Subcutaneous abdominal adipose tissue (tissue), 5 donors: ENCODE measurements around the gene RSKR.

ENCODE experiments used
- H3K27ac ChIP-seq: one replicate; pipeline ENCODE4 v1.7.0; 2013; ENCODE audit warnings: low read depth, mild to moderate bottlenecking, inconsistent platforms, low read length, moderate library complexity
- H3K27me3 ChIP-seq, 5 donors: one replicate each; pipeline ENCODE4 v1.7.0; 2013; ENCODE audit warnings: low read length in 5 of 5, inconsistent platforms in 1 of 5; ENCODE audit not compliant: control insufficient read depth in 5 of 5, insufficient read depth in 4 of 5
- H3K36me3 ChIP-seq, 5 donors: one replicate each; pipeline ENCODE4 v1.7.0; 2013; ENCODE audit warnings: low read length in 5 of 5; ENCODE audit not compliant: control insufficient read depth in 5 of 5, insufficient read depth in 5 of 5
- H3K4me1 ChIP-seq, 5 donors: one replicate each; pipeline ENCODE4 v1.7.0; 2013; ENCODE audit warnings: low read length in 5 of 5, mild to moderate bottlenecking in 3 of 5, moderate library complexity in 1 of 5; ENCODE audit not compliant: control insufficient read depth in 5 of 5, insufficient read depth in 5 of 5
- H3K4me3 ChIP-seq, 5 donors: one replicate each; pipeline ENCODE4 v1.7.0; 2013; ENCODE audit warnings: low read length in 5 of 5, low read depth in 1 of 5
- H3K9ac ChIP-seq, 5 donors: one replicate each; pipeline ENCODE4 v1.7.0; 2013; ENCODE audit warnings: low read length in 5 of 5, mild to moderate bottlenecking in 4 of 5, moderate library complexity in 3 of 5
- H3K9me3 ChIP-seq, 5 donors: one replicate each; pipeline ENCODE4 v1.7.0; 2013; ENCODE audit warnings: low read length in 5 of 5; ENCODE audit not compliant: control insufficient read depth in 5 of 5
- donor health status: healthy.
- donor health status: healthy.
- donor health status: healthy.
- donor health status: healthy.
- donor health status: healthy.

The RSKR gene

DNA sequence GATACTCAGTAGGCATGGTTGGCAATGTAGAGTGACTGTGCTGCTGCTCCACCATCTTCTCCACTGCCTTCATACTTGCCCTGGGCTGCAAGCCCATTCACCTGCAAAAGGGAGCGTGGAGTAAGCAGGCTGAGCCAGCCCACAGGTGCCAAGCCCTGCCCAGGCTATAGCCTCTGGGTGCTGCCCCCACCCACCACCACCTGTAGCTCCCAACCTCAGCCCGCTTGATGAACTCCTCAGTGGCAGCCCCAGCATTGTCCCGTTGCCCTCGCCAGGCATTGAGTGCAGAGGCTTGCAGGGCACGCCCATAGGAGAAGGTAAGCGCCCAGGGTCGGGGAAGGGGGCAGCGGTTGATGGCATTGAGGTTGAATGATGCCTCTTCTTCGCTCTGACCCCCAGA is 40.5 kb downstream of the RSKR start:
- peaks cover 0 to 7% (median 0%) of the 10 kb centered on the region in 5 donors for H3K36me3 ChIP-seq
- H3K27ac ChIP-seq, result no peak overlapping the region
- H3K9me3 ChIP-seq, result no peaks in the 10 kb centered on the region
- peaks cover 7 to 54% (median 48%) of the 10 kb centered on the region in 5 donors for H3K4me1 ChIP-seq
- H3K27me3 ChIP-seq, result no peaks in the 10 kb centered on the region
- no peak overlapping the region for H3K9ac ChIP-seq
- no peak overlapping the region for H3K4me3 ChIP-seq

DNA sequence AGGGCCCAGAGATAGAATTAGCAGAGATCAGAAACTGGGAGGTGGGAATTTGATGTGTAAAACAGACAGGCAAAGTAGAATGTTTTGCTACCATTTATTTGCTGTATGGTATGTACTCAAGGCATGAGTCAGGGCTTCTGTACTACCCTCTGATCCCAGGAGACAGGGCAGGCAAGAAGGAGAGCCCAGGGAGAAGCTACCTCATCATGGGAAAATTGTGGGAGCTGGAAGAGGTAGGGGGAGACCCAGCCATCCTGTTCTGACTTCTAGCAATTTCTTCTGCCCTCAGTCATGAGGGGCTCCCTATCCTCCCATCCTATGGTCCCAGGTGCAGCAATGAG is 41.0 kb downstream of the RSKR start:
- no peaks in the 10 kb centered on the region for H3K9me3 ChIP-seq

DNA sequence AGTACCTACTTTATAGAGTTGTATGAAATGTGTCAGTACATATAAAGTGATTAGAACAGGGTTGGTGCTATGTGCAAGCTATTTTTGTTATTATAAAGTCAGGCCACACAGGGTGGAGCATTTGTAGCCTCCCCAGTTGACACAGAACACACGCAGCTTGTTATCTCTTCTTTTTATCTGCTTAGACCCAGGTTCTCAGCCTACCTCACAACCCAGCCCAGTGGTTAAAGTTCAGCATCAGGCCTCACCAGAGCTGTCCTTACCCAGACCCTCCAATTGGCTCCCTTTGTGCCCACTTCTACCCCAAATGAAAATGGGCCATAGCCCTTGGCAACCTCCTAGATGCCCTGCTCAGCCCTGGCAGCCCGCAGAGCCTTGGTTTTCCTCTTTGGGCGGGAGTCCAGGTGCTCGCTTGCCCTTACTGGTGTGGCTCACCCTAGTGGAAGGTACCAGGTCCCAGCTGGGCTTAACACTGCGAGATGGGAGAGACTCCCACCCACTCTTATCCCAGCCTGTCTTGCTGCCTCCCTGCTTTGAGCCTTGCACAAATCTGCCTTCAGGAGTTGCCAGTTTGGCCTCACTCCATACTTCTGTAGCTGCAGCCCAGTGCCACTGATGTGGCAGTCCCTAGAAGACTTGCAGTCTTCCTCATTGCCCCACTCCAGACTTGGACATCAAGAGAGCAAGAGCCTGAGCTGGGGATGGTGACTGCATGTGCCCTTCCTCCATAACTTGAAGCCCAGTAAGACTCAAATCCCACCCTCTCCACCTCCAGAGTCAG is 41.5 kb downstream of the RSKR start:
- H3K9me3 ChIP-seq, result no peaks in the 10 kb centered on the region
- H3K9ac ChIP-seq, result peak overlapping the region in 4 of 5 donors; percentile 8 to 90 (median 46)

More for the DNA sequence above, 41.0 kb downstream of the RSKR start:
- no peak overlapping the region for H3K27ac ChIP-seq
- no peak overlapping the region for H3K4me3 ChIP-seq
- H3K36me3 ChIP-seq, result peaks cover 0 to 7% (median 0%) of the 10 kb centered on the region in 5 donors
- peaks cover 7 to 54% (median 49%) of the 10 kb centered on the region in 5 donors for H3K4me1 ChIP-seq
- H3K9ac ChIP-seq, result no peak overlapping the region
- no peaks in the 10 kb centered on the region for H3K27me3 ChIP-seq

DNA sequence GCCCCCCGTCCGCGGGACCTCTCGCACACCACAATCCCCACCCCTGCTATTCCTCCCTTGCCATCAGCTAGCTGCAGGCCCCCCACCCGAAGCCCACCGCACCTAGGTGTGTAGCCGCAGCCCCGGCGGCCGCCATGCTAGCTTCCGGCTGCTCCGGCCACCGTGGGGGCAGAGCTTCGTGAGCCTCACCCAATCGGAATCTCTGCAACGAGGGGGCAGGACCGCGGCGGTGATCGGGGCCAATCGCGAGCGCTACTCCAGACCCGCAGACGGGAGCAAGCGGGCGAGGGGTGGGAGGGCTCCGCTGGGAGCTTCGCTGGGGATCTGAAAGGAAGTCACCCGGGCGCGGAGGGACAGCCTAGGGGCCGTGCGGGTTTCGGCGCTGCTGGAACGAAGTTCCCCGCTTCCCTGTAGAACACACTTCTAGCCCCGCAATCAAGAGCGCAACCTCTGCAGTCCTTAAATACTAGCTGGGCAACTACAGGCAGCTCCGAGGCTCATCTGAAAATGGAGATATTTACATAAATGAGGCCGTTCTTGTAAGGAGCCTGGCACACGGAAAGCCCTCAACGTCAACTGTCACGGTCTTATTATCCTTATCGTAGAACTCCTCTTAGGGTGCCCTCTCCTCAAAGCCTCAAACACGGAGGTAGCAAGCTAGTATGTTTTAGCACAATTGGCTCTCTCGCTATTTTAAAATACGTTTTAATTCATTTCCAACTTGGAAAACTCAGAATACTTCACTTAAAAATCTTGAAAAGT is 42.4 kb downstream of the RSKR start, which contains the start of gene PIGS:
Gene PIGS (minus strand): TSS at position 164 of the 762 bp plus-strand sequence. CDS start 28 bp downstream, at position 136.
- peak within 1 kb of the TSS; percentile 78 for H3K27ac ChIP-seq
- H3K36me3 ChIP-seq, result peaks cover 0 to 7% (median 0%) of the 10 kb centered on the region in 5 donors
- no peaks in the 10 kb centered on the region for H3K9me3 ChIP-seq
- peak within 1 kb of the TSS; percentile 48 to 94 (median 90) for H3K9ac ChIP-seq
- peak within 1 kb of the TSS; percentile 83 to 98 (median 92) for H3K4me3 ChIP-seq
- H3K4me1 ChIP-seq, result peaks cover 7 to 49% (median 44%) of the 10 kb centered on the region in 5 donors
- H3K27me3 ChIP-seq, result no peaks in the 10 kb centered on the region

More for the DNA sequence above, 41.5 kb downstream of the RSKR start:
- H3K27me3 ChIP-seq, result no peaks in the 10 kb centered on the region
- H3K36me3 ChIP-seq, result peaks cover 0 to 7% (median 0%) of the 10 kb centered on the region in 5 donors
- H3K4me1 ChIP-seq, result peaks cover 7 to 54% (median 54%) of the 10 kb centered on the region in 5 donors
- peak overlapping the region; percentile 83 to 98 (median 92) for H3K4me3 ChIP-seq
- H3K27ac ChIP-seq, result peak overlapping the region; percentile 78

DNA sequence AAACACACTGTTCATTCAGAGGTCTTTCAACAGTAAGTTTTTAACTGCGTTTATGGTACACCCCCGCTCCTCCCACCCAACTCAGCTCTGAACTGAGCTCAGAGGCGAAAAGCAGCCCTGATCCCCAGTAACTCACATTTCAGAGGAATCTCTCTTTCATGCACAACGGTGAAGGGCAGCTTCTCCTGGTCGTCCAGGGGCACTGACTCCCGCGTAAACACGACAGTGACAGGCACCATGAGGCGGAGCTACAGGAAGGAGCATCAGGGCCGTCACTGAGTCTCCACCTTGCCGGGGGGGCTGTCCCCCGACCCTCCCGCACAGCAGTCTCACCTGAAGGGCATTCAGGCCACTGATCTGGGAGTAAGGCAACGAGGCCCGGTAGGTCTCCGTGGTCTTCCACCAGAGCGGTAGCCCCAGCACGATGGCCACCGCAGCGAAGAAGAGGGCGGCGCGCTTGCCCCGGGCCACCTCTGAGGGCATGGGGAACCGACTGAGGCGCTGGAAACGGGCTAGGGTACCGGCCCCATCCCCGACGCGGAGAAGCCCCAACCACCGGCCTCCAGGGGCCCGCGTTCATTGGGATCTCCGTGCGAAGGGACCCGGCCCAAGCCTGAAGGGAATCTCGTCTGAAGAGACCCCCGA is 43.1 kb downstream of the RSKR start:
- H3K4me3 ChIP-seq, result peak overlapping the region; percentile 67 to 98 (median 92)
- peaks cover 0 to 7% (median 0%) of the 10 kb centered on the region in 5 donors for H3K36me3 ChIP-seq
- H3K27ac ChIP-seq, result peak overlapping the region; percentile 78
- no peaks in the 10 kb centered on the region for H3K27me3 ChIP-seq
- H3K9me3 ChIP-seq, result no peaks in the 10 kb centered on the region
- peaks cover 7 to 45% (median 40%) of the 10 kb centered on the region in 5 donors for H3K4me1 ChIP-seq
- peak overlapping the region; percentile 48 to 94 (median 90) for H3K9ac ChIP-seq

DNA sequence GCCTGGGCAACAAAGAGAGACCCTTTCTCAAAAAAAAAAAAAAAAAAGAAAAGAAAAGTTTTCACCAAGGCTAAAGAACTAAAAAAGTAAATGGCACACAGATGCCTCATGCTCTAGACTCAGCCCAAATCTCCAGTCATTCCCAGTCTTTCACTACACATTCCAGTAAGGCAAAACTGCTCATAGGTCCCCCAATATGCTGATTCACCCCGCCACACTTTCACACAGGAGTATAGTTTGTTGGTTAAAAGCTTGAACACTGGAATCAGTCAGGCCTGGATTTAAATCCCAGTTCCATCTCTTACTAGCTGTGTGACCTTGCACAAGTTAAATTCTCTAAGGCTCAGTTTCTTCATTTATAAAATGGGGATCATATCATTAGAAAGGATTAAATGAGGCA is 44.5 kb downstream of the RSKR start:
- H3K4me1 ChIP-seq, result peaks cover 5 to 37% (median 32%) of the 10 kb centered on the region in 5 donors

GRCh38 chr17:28567604-28568003 is 46.4 kb downstream of the RSKR start:
- Histone ChIP-seq H3K4me1 (peaks cover 5 to 47% (median 43%) of the 10 kb centered on the region in 5 donors), H3K27me3 (no peaks in the 10 kb centered on the region), H3K36me3 (peaks cover 0 to 13% (median 8%) of the 10 kb centered on the region in 5 donors), H3K4me3 (no peak overlapping the region), H3K9me3 (no peaks in the 10 kb centered on the region), H3K9ac (no peak overlapping the region), H3K27ac (no peak overlapping the region)

More for the DNA sequence above, 44.5 kb downstream of the RSKR start:
- Histone ChIP-seq H3K27me3 (no peaks in the 10 kb centered on the region), H3K4me3 (no peak overlapping the region), H3K36me3 (peaks cover 0 to 6% (median 0%) of the 10 kb centered on the region in 5 donors), H3K9ac (peak overlapping the region in 1 of 5 donors; percentile 60), H3K9me3 (no peaks in the 10 kb centered on the region), H3K27ac (peak overlapping the region; percentile 7)

DNA sequence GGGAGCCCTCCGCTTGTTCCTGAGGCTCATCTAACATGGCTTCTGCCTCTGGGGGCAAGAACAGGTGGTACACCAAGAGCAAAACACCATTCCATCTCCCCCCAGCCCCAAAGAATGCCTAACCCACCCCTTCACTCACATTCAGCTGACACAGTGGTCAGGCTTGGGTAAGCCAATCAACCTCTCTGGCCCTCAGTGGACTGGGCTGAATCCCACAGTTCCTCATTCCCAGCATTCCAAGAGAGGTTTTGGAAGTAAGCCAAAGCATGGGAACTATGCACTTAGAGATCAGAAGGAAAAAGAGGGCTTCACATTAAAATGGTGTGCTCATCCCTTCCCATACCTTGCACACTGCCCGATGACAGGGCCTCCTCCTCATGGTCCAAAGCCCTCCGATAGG is 50.5 kb downstream of the RSKR start:
- peaks cover 0 to 28% (median 20%) of the 10 kb centered on the region in 5 donors for H3K4me1 ChIP-seq
- H3K9me3 ChIP-seq, result no peaks in the 10 kb centered on the region
- no peak overlapping the region for H3K9ac ChIP-seq
- H3K36me3 ChIP-seq, result peaks cover 2 to 47% (median 27%) of the 10 kb centered on the region in 5 donors
- peak overlapping the region; percentile 40 for H3K27ac ChIP-seq
- no peak overlapping the region for H3K4me3 ChIP-seq
- no peaks in the 10 kb centered on the region for H3K27me3 ChIP-seq
